ENCODE results near the gene MT1A. TPM values are rescaled to one million over a fixed set of nuclear protein-coding genes. Genes with fewer than 3 reads are reported as not detected.

The MT1A gene
- total and polyA plus RNA-seq, 3 experiments from 2014 or later: 0.71 TPM; not detected in 2

GRCh38 chr16:56677474-56677873 lies 39.0 kb downstream of the MT1A start:
- CTCF ChIA-PET: interaction anchor here (1.2 to 3.8 kb wide), 3 partner anchors 15 to 100 kb away, joined by 3 to 21 read pairs (median 5); no protein-coding TSS in a partner anchor

GRCh38 chr16:56679078-56679730 lies 40.7 kb downstream of the MT1A start:
- Histone ChIP-seq H3K4me1 (ENCODE audit: insufficient read depth, low read length) (peaks cover 21% of the 10 kb centered on the region), H3K27ac (ENCODE audit: low read depth, low read length) (no peak overlapping the region), H3K27me3 (ENCODE audit: insufficient read depth, low read length, poor library complexity, severe bottlenecking) (no peaks in the 10 kb centered on the region), H3K4me3 (ENCODE audit: low read length) (no peak overlapping the region), H3K9me3 (ENCODE audit: low read length) (no peaks in the 10 kb centered on the region), H3K36me3 (ENCODE audit: insufficient read depth, low read length) (no peaks in the 10 kb centered on the region)
- POLR2A ChIA-PET: no interaction called here
- Mint-ChIP-seq H3K9me3 (no peaks in the 10 kb centered on the region), H3K27ac (peak overlapping the region in 1 of 8 donors; percentile 51), H3K4me1 (peaks cover 34 to 36% (median 34%) of the 10 kb centered on the region in 3 donors), H3K27me3 (peaks cover under 1 to 5% of the 10 kb centered on the region in 2 donors), H3K36me3 (peaks cover 0 to 3% (median 1%) of the 10 kb centered on the region in 3 donors), H3K4me3 (peak overlapping the region in 1 of 7 donors; percentile 0)
- DNase-seq: no peak
- CTCF ChIA-PET: interaction anchor here (3.8 kb wide), 1 partner anchor 23 kb away, joined by 21 read pairs; no protein-coding TSS in a partner anchor

More at GRCh38 chr16:56677474-56677873, 39.0 kb downstream of the MT1A start:
- Mint-ChIP-seq H3K27me3 (peaks cover 7 to 8% of the 10 kb centered on the region in 2 donors), H3K36me3 (peaks cover 0 to 3% (median 0%) of the 10 kb centered on the region in 3 donors), H3K4me1 (peaks cover 19 to 21% (median 19%) of the 10 kb centered on the region in 3 donors), H3K9me3 (no peaks in the 10 kb centered on the region), H3K4me3 (peak overlapping the region in 2 of 7 donors; percentile 40 to 75), H3K27ac (no peak overlapping the region)
- DNase-seq: no peak
- Histone ChIP-seq H3K27me3 (ENCODE audit: insufficient read depth, low read length, poor library complexity, severe bottlenecking) (no peaks in the 10 kb centered on the region), H3K9me3 (ENCODE audit: low read length) (no peaks in the 10 kb centered on the region), H3K4me1 (ENCODE audit: insufficient read depth, low read length) (peaks cover 9% of the 10 kb centered on the region), H3K4me3 (ENCODE audit: low read length) (no peak overlapping the region), H3K36me3 (ENCODE audit: insufficient read depth, low read length) (no peaks in the 10 kb centered on the region), H3K27ac (ENCODE audit: low read depth, low read length) (no peak overlapping the region)
- POLR2A ChIA-PET: interaction anchor here (0.6 to 0.8 kb wide), 2 partner anchors 24 to 93 kb away, joined by 3 to 4 read pairs; no protein-coding TSS in a partner anchor

- H3K4me1 ChIP-seq (ENCODE audit: insufficient read depth, low read length): peaks cover 21% of the 10 kb centered on the region
- Mint-ChIP-seq H3K9me3 (no peaks in the 10 kb centered on the region), H3K36me3 (peaks cover 0 to 3% (median 3%) of the 10 kb centered on the region in 3 donors), H3K27ac (peak overlapping the region in 4 of 8 donors; percentile 19 to 75 (median 38)), H3K4me3 (peak overlapping the region in 1 of 7 donors; percentile 0), H3K27me3 (peaks cover 0 to 5% of the 10 kb centered on the region in 2 donors), H3K4me1 (peaks cover 37 to 41% (median 38%) of the 10 kb centered on the region in 3 donors)
- no peaks in the 10 kb centered on the region for H3K27me3 ChIP-seq (ENCODE audit: insufficient read depth, low read length, poor library complexity, severe bottlenecking)
- no peak overlapping the region for H3K27ac ChIP-seq (ENCODE audit: low read depth, low read length)
- H3K4me3 ChIP-seq (ENCODE audit: low read length): no peak overlapping the region
- ChIA-PET CTCF (no interaction called here), POLR2A (no interaction called here)
- no peaks in the 10 kb centered on the region for H3K9me3 ChIP-seq (ENCODE audit: low read length)
- no peak for DNase-seq
- no peaks in the 10 kb centered on the region for H3K36me3 ChIP-seq (ENCODE audit: insufficient read depth, low read length)
Measured at GRCh38 chr16:56679818-56680217, 41.4 kb downstream of the MT1A start.

- H3K27ac Mint-ChIP-seq: peak within 1 kb of the TSS; percentile 90 to 98 (median 97)
- H3K9me3 ChIP-seq (ENCODE audit: low read length): no peaks in the 10 kb centered on the region
- peak within 1 kb of the TSS; percentile 94 to 98 (median 97) for H3K4me3 Mint-ChIP-seq
- peaks cover 0 to 3% (median 0%) of the 10 kb centered on the region in 5 donors for H3K9me3 Mint-ChIP-seq
- H3K4me3 ChIP-seq (ENCODE audit: low read length): peak within 1 kb of the TSS; percentile 86
- no peaks in the 10 kb centered on the region for H3K36me3 ChIP-seq (ENCODE audit: insufficient read depth, low read length)
- peak within 1 kb of the TSS; percentile 70 for H3K27ac ChIP-seq (ENCODE audit: low read depth, low read length)
- H3K4me1 ChIP-seq (ENCODE audit: insufficient read depth, low read length): peaks cover 17% of the 10 kb centered on the region
- POLR2A ChIA-PET: interaction anchor here (0.7 to 1.9 kb wide), 10 partner anchors 20 to 250 kb away, joined by 3 to 7 read pairs (median 4); partner anchors contain the start of genes HERPUD1, MT1E, MT1F and MT2A
- CTCF ChIA-PET: interaction anchor here (1.3 to 1.9 kb wide), 5 partner anchors 9 to 38 kb away, joined by 3 to 7 read pairs (median 4); no protein-coding TSS in a partner anchor
- DNase-seq: peak; percentile 72 to 93 (median 86)
- peaks cover 3 to 6% (median 6%) of the 10 kb centered on the region in 3 donors for H3K36me3 Mint-ChIP-seq
- no peaks in the 10 kb centered on the region for H3K27me3 Mint-ChIP-seq
- H3K4me1 Mint-ChIP-seq: peaks cover 26 to 29% (median 27%) of the 10 kb centered on the region in 3 donors
- no peaks in the 10 kb centered on the region for H3K27me3 ChIP-seq (ENCODE audit: insufficient read depth, low read length, poor library complexity, severe bottlenecking)
Measured at GRCh38 chr16:56681939-56682702, 43.7 kb downstream of the MT1A start, which contains the start of gene MT1X. Gene MT1X, plus strand, starts transcription at chr16:56682470. Its CDS starts 71 bp downstream, at chr16:56682541.

- Histone ChIP-seq H3K36me3 (ENCODE audit: insufficient read depth, low read length) (no peaks in the 10 kb centered on the region), H3K27me3 (ENCODE audit: insufficient read depth, low read length, poor library complexity, severe bottlenecking) (no peaks in the 10 kb centered on the region), H3K27ac (ENCODE audit: low read depth, low read length) (peak overlapping the region; percentile 70), H3K4me3 (ENCODE audit: low read length) (peak overlapping the region; percentile 86), H3K9me3 (ENCODE audit: low read length) (no peaks in the 10 kb centered on the region), H3K4me1 (ENCODE audit: insufficient read depth, low read length) (peaks cover 17% of the 10 kb centered on the region)
- CTCF ChIA-PET: interaction anchor here (1.3 to 1.9 kb wide), 6 partner anchors 9 to 106 kb away, joined by 3 to 7 read pairs (median 4); no protein-coding TSS in a partner anchor
- Mint-ChIP-seq H3K9me3 (peaks cover 0 to 3% (median 0%) of the 10 kb centered on the region in 5 donors), H3K36me3 (peaks cover 3 to 6% (median 6%) of the 10 kb centered on the region in 3 donors), H3K27ac (peak overlapping the region; percentile 90 to 98 (median 97)), H3K27me3 (no peaks in the 10 kb centered on the region), H3K4me1 (peaks cover 26 to 29% (median 27%) of the 10 kb centered on the region in 3 donors), H3K4me3 (peak overlapping the region; percentile 94 to 98 (median 97))
- no peak for DNase-seq
- POLR2A ChIA-PET: interaction anchor here (0.7 to 1.9 kb wide), 10 partner anchors 19 to 249 kb away, joined by 3 to 7 read pairs (median 4); partner anchors contain the start of genes HERPUD1, MT1E, MT1F and MT2A
Measured at GRCh38 chr16:56682703-56683397, 44.4 kb downstream of the MT1A start.

- Histone ChIP-seq H3K27ac (ENCODE audit: low read depth, low read length) (no peak overlapping the region), H3K4me1 (ENCODE audit: insufficient read depth, low read length) (peaks cover 17% of the 10 kb centered on the region), H3K36me3 (ENCODE audit: insufficient read depth, low read length) (no peaks in the 10 kb centered on the region), H3K9me3 (ENCODE audit: low read length) (no peaks in the 10 kb centered on the region), H3K4me3 (ENCODE audit: low read length) (peak overlapping the region; percentile 86), H3K27me3 (ENCODE audit: insufficient read depth, low read length, poor library complexity, severe bottlenecking) (no peaks in the 10 kb centered on the region)
- H3K27me3 Mint-ChIP-seq: no peaks in the 10 kb centered on the region
- CTCF ChIA-PET: interaction anchor here (1.3 to 1.9 kb wide), 5 partner anchors 10 to 106 kb away, joined by 3 to 7 read pairs (median 4); no protein-coding TSS in a partner anchor
- DNase-seq: no peak
- POLR2A ChIA-PET: interaction anchor here (0.7 to 1.9 kb wide), 7 partner anchors 26 to 412 kb away, joined by 3 to 10 read pairs (median 6); partner anchors contain the start of genes HERPUD1, MT1E, MT1F and MT2A
- peaks cover 26 to 29% (median 27%) of the 10 kb centered on the region in 3 donors for H3K4me1 Mint-ChIP-seq
- H3K9me3 Mint-ChIP-seq: peaks cover 0 to 3% (median 0%) of the 10 kb centered on the region in 5 donors
- peaks cover 3 to 6% (median 6%) of the 10 kb centered on the region in 3 donors for H3K36me3 Mint-ChIP-seq
- H3K4me3 Mint-ChIP-seq: peak overlapping the region; percentile 94 to 98 (median 97)
- peak overlapping the region in 5 of 8 donors; percentile 41 to 90 (median 66) for H3K27ac Mint-ChIP-seq
Measured at GRCh38 chr16:56683424-56684172, 45.1 kb downstream of the MT1A start.

Data from CD8-positive, alpha-beta memory T cell (primary cell).